Tibial artery (tissue), 4 donors: ENCODE results near the gene KCNMA1.

ENCODE experiments used
- DNase-seq, 2 donors: peaks; one replicate each; pipeline ENCODE4 v3.0.0-alpha.2; 2019
- H3K27ac ChIP-seq, 2 donors: fragments of 200-600 bp; sonication (generic) in 1 of 2; 1 replicate in 1 of 2; 2 replicates in 1 of 2; pipeline ENCODE4 v1.5.1; 2018 to 2019; ENCODE audit warnings: mild to moderate bottlenecking in 1 of 2
- H3K27me3 ChIP-seq, 2 donors: fragments of 200-600 bp; sonication (generic) in 1 of 2; one replicate each; pipeline versions ENCODE4 v1.5.1 to v1.6.0; 2016 to 2019
- H3K36me3 ChIP-seq, 3 donors: fragments of 200-600 bp; sonication (generic) in 2 of 3; one replicate each; pipeline ENCODE4 v1.5.1; 2016 to 2019; ENCODE audit warnings: mild to moderate bottlenecking in 2 of 3
- H3K4me1 ChIP-seq, 4 donors: fragments of 200-600 bp; sonication (generic) in 2 of 4; 1 replicate in 3 of 4; 2 replicates in 1 of 4; pipeline ENCODE4 v1.5.1; 2016 to 2019
- H3K4me3 ChIP-seq, 2 donors: fragments of 200-600 bp; sonication (generic) in 1 of 2; 1 replicate in 1 of 2; 2 replicates in 1 of 2; pipeline ENCODE4 v1.5.1; 2018 to 2019; ENCODE audit warnings: mild to moderate bottlenecking in 2 of 2
- H3K9me3 ChIP-seq, 3 donors: fragments of 200-600 bp; sonication (generic) in 1 of 3; one replicate each; pipeline ENCODE4 v1.5.1; 2016 to 2019
- intact Hi-C: fragments of 100-400 bp; cut with DNase I; formaldehyde crosslinking; loops from one replicate; pipeline ENCODE4 v1.15.0; 2023; ENCODE audit warnings: low total_unique reads
- TF ChIP-seq, protein P1 (sequence below), 2 experiments: fragments of 200-600 bp in 1 of 2; fragments of 450-650 bp in 1 of 2; IDR thresholded peaks; one replicate each; pipeline ENCODE4 v1.5.1; 2017 to 2019; ENCODE audit warnings: antibody characterized with exemption in 2 of 2, mild to moderate bottlenecking in 1 of 2, moderate library complexity in 1 of 2

The KCNMA1 gene

DNA sequence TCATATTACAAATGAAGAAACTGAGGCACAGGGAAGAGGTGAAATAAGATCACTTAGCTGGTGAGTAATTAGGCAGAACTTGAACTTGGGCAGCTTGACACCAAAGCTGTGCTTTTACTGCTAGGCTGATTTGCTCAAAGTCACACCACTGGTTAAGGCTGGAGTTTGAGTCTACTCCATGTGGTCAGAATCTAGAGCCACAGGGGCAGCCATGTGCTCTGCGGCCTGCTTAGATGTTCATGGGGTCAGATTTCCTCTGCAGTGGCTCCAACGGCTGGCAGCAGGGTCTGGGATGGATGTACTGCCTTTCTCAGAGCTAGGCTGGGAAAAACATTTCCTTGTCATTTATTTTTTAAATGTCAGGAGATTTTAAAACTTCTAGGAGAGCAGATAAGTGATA lies 417.5 kb downstream of the KCNMA1 start:
- intact Hi-C loops, result no loop called here
- no peak overlapping the region for H3K27ac ChIP-seq
- no peak for DNase-seq
- TF ChIP-seq, protein P1, sequence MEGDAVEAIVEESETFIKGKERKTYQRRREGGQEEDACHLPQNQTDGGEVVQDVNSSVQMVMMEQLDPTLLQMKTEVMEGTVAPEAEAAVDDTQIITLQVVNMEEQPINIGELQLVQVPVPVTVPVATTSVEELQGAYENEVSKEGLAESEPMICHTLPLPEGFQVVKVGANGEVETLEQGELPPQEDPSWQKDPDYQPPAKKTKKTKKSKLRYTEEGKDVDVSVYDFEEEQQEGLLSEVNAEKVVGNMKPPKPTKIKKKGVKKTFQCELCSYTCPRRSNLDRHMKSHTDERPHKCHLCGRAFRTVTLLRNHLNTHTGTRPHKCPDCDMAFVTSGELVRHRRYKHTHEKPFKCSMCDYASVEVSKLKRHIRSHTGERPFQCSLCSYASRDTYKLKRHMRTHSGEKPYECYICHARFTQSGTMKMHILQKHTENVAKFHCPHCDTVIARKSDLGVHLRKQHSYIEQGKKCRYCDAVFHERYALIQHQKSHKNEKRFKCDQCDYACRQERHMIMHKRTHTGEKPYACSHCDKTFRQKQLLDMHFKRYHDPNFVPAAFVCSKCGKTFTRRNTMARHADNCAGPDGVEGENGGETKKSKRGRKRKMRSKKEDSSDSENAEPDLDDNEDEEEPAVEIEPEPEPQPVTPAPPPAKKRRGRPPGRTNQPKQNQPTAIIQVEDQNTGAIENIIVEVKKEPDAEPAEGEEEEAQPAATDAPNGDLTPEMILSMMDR (IDR thresholded peaks at IDR 0.05), result no peak
- H3K36me3 ChIP-seq, result no peaks in the 10 kb centered on the region
- peaks cover 0 to 20% (median 9%) of the 10 kb centered on the region in 4 donors for H3K4me1 ChIP-seq
- no peaks in the 10 kb centered on the region for H3K27me3 ChIP-seq
- H3K4me3 ChIP-seq, result no peak overlapping the region
- no peaks in the 10 kb centered on the region for H3K9me3 ChIP-seq

DNA sequence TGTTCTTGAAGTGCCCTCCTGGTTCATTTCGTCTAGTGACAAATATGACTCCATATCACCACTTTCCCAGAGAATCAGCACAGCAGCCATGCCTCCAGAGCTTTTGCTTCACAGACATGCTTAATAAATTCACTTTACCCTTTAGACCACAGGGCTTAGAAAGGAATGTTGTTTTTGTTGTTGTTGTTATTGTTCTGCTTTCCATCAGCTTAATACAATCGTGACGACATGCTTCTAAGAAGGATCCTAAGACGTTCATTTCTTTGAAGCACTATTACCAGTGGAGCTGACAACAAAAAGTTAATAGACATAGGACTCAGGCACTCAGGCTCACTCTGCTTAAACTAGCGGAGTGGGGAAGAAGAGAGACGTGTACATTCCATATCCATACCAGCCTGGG lies 418.6 kb downstream of the KCNMA1 start:
- Histone ChIP-seq H3K4me3 (no peak overlapping the region), H3K27ac (no peak overlapping the region), H3K4me1 (peaks cover 0 to 9% (median 6%) of the 10 kb centered on the region in 4 donors), H3K36me3 (no peaks in the 10 kb centered on the region), H3K27me3 (no peaks in the 10 kb centered on the region), H3K9me3 (no peaks in the 10 kb centered on the region)
- TF ChIP-seq, protein P1 (IDR thresholded peaks at IDR 0.05), result no peak
- DNase-seq, result no peak
- intact Hi-C loops, result no loop called here

DNA sequence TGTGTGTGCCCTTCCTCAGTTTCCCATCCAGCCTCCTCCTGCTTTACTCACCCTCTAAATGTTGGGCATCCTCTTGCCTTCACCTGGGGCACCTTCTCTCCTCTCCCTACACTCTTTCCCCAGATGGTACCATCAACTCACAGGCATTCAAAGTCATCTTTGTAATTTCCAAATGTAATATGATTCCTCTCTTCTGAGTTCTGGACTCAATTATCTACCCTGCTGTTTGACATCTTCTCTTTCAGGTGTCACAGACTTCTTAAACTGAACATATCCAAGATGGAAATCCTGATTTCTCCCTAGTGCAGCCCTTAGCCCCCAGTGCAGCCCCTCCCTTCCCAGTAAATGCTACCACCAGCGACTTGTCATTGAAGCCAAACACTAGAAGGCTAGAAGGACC lies 422.8 kb downstream of the KCNMA1 start:
- TF ChIP-seq, protein P1 (IDR thresholded peaks at IDR 0.05), result no peak
- no peaks in the 10 kb centered on the region for H3K27me3 ChIP-seq
- H3K4me3 ChIP-seq, result no peak overlapping the region
- H3K9me3 ChIP-seq, result peaks cover 0 to 5% (median 0%) of the 10 kb centered on the region in 3 donors
- no peaks in the 10 kb centered on the region for H3K4me1 ChIP-seq
- intact Hi-C loops, result no loop called here
- H3K27ac ChIP-seq, result no peak overlapping the region
- no peaks in the 10 kb centered on the region for H3K36me3 ChIP-seq
- no peak for DNase-seq

DNA sequence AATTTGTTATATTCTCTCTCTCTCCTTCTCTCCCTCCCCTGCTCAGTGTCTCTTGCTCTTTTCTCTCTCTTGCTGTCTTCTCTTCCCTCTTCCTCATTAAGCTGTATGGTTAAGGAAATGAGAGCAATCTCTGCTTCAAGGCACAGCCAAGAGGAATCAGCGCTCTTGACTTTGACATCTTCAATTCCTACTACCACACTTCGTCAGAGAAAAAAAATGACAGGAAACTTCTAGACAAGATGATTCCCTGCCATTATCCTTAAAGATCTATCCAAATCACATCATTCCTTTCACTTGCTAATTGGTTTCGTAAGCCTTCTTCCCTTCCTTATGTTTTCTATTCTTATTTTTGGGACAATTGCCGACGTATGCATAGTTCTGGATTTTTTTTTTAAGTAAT lies 425.0 kb downstream of the KCNMA1 start:
- Histone ChIP-seq H3K27ac (no peak overlapping the region), H3K36me3 (no peaks in the 10 kb centered on the region), H3K4me1 (peaks cover 0 to 14% (median 11%) of the 10 kb centered on the region in 4 donors), H3K9me3 (peaks cover 0 to 5% (median 0%) of the 10 kb centered on the region in 3 donors), H3K27me3 (no peaks in the 10 kb centered on the region), H3K4me3 (no peak overlapping the region)
- DNase-seq, result no peak
- TF ChIP-seq, protein P1 (IDR thresholded peaks at IDR 0.05), result no peak
- intact Hi-C loops, result no loop called here

DNA sequence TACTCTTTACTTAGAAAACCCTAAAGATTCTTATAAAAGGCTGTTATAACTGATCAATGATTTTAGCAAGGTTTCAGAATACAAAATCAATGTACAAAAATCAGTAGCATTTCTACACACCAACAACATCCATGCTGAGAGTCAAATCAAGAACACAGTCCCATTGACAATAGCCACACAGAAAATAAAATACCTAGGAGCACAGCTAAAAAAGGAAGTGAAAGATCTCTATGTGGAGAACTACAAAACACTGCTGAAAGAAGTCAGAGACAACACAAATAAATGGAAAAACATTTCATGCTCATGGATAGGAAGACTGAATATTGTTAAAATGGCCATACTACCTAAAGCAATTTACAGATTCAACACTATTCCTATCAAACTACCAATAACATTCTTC lies 427.0 kb downstream of the KCNMA1 start:
- TF ChIP-seq, protein P1 (IDR thresholded peaks at IDR 0.05), result no peak
- no peaks in the 10 kb centered on the region for H3K27me3 ChIP-seq
- no peaks in the 10 kb centered on the region for H3K36me3 ChIP-seq
- H3K9me3 ChIP-seq, result peaks cover 0 to 5% (median 0%) of the 10 kb centered on the region in 3 donors
- no peak overlapping the region for H3K27ac ChIP-seq
- H3K4me3 ChIP-seq, result no peak overlapping the region
- DNase-seq, result no peak
- intact Hi-C loops, result no loop called here
- peaks cover 0 to 17% (median 12%) of the 10 kb centered on the region in 4 donors for H3K4me1 ChIP-seq

DNA sequence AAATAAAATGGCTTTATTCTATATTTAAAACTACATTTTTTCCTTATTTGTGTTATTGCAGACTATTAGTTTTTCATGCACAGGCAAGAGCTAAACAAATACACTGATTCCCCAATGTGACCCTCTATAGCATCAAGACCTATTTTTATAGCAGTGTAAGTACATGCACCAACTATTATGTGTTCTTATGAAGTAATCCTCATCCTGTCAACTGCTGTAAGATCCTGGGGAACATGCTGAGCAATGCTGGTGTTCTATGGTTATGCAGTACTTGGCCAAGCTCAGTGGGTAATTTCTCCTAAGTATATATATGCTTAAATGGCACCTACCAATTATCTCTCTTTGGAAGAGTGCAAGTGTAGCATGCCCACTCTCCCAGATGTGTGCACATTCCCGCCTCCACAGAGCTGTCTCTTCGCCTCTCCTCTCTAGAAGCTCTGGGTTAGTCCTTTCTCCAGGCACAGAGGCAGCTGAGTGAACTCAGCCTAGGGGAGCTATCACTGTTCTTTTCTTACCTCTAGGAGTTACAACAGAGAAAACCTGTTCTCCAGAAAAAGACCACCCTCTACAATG lies 428.8 kb downstream of the KCNMA1 start:
- peaks cover 0 to 5% (median 0%) of the 10 kb centered on the region in 3 donors for H3K9me3 ChIP-seq
- intact Hi-C loops, result no loop called here
- no peak for DNase-seq
- H3K36me3 ChIP-seq, result no peaks in the 10 kb centered on the region
- H3K27me3 ChIP-seq, result no peaks in the 10 kb centered on the region
- TF ChIP-seq, protein P1 (IDR thresholded peaks at IDR 0.05), result no peak
- no peak overlapping the region for H3K4me3 ChIP-seq
- H3K4me1 ChIP-seq, result peaks cover 0 to 17% (median 12%) of the 10 kb centered on the region in 4 donors
- H3K27ac ChIP-seq, result no peak overlapping the region
